Mesendoderm (in vitro differentiated cells): Measurements from ENCODE around the gene OR2J3.
"Not testable (repeated sequence)": the region's sequence is repeated elsewhere in the genome, so short reads cannot be mapped to it uniquely, and the experiment has no call there.

Experiments
- DNase-seq: peaks from one replicate; pipeline ENCODE4 v3.0.0; 2013
- H2AK5ac ChIP-seq: 2 replicates; pipeline ENCODE4 v1.6.1; 2013; ENCODE audit warnings: low read length, inconsistent platforms
- H2BK120ac ChIP-seq: 2 replicates; pipeline ENCODE4 v1.6.1; 2013; ENCODE audit warnings: low read depth, mild to moderate bottlenecking, low read length, moderate library complexity, mixed read lengths
- H2BK15ac ChIP-seq: replicated peaks from 2 replicates; pipeline ENCODE4 v1.6.1; 2013; ENCODE audit warnings: low read depth, mild to moderate bottlenecking, moderate library complexity
- H2BK5ac ChIP-seq: 2 replicates; pipeline ENCODE4 v1.6.1; 2013; ENCODE audit warnings: low read length, inconsistent platforms
- H3K18ac ChIP-seq: 2 replicates; pipeline ENCODE4 v1.6.1; 2013; ENCODE audit warnings: mild to moderate bottlenecking, low read length, mixed read lengths
- H3K23ac ChIP-seq: one replicate; pipeline ENCODE4 v1.6.1; 2013; ENCODE audit warnings: low read length
- H3K27ac ChIP-seq: 2 replicates; pipeline ENCODE4 v1.5.1; 2013; ENCODE audit warnings: low read depth, mild to moderate bottlenecking, inconsistent platforms, low read length, moderate library complexity
- H3K27me3 ChIP-seq: 2 replicates; pipeline ENCODE4 v1.6.1; 2013; ENCODE audit warnings: low read length, control low read depth, mild to moderate bottlenecking, inconsistent platforms; ENCODE audit not compliant: insufficient read depth, poor library complexity
- H3K36me3 ChIP-seq: 2 replicates; pipeline ENCODE4 v1.6.1; 2013; ENCODE audit warnings: low read length, inconsistent platforms; ENCODE audit not compliant: control insufficient read depth, insufficient read depth
- H3K4ac ChIP-seq: one replicate; pipeline ENCODE4 v1.6.1; 2013; ENCODE audit warnings: low read depth, mild to moderate bottlenecking, low read length, moderate library complexity
- H3K4me1 ChIP-seq: 2 replicates; pipeline ENCODE4 v1.6.1; 2013; ENCODE audit warnings: low read depth, low read length, inconsistent platforms; ENCODE audit not compliant: control insufficient read depth
- H3K4me2 ChIP-seq: 2 replicates; pipeline ENCODE4 v1.6.1; 2013; ENCODE audit warnings: low read length
- H3K4me3 ChIP-seq: 2 replicates; pipeline ENCODE4 v1.5.1; 2013; ENCODE audit warnings: mild to moderate bottlenecking, low read length
- H3K56ac ChIP-seq: one replicate; pipeline ENCODE4 v1.6.1; 2013; ENCODE audit warnings: low read length
- H3K79me1 ChIP-seq: 2 replicates; pipeline ENCODE4 v1.6.1; 2013; ENCODE audit warnings: low read length, inconsistent platforms
- H3K79me2 ChIP-seq: 2 replicates; pipeline ENCODE4 v1.6.1; 2013; ENCODE audit warnings: mild to moderate bottlenecking, low read length; ENCODE audit not compliant: control insufficient read depth, insufficient read depth
- H3K9ac ChIP-seq: 2 replicates; pipeline ENCODE4 v1.6.1; 2013; ENCODE audit warnings: low read length, inconsistent platforms
- H4K5ac ChIP-seq: one replicate; pipeline ENCODE4 v1.6.1; 2013; ENCODE audit warnings: low read length
- H4K8ac ChIP-seq: one replicate; pipeline ENCODE4 v1.6.1; 2013; ENCODE audit warnings: low read depth, mild to moderate bottlenecking, control low read depth, low read length, moderate library complexity
- WGBS: extraction: QIAGEN DNeasy Blood & Tissue Kit; methylation state at CpG from one replicate; pipeline ENCODE4 v1.1.7; 2013; ENCODE audit warnings: low lambda C conversion rate, missing lambda C conversion rate; ENCODE audit not compliant: insufficient coverage; ENCODE audit errors: extremely low coverage; 5-methylcytosine and 5-hydroxymethylcytosine counted together

OR2J3 gene

GRCh38 chr6:29147074-29147473, 39.2 kb downstream of the OR2J3 start:
- DNase-seq: no peak
- no peak overlapping the region for H3K4me2 ChIP-seq
- no peak overlapping the region for H3K23ac ChIP-seq
- H2BK5ac ChIP-seq: no peak overlapping the region
- no peak overlapping the region for H2AK5ac ChIP-seq
- H2BK15ac ChIP-seq: no peak overlapping the region
- WGBS: no CpG with 5 or more reads among the region's 3 CpGs
- H3K56ac ChIP-seq: no peak overlapping the region
- no peak overlapping the region for H3K4ac ChIP-seq
- H3K36me3 ChIP-seq: no peaks in the 10 kb centered on the region
- no peak overlapping the region for H3K9ac ChIP-seq
- no peak overlapping the region for H2BK120ac ChIP-seq
- no peaks in the 10 kb centered on the region for H3K79me2 ChIP-seq
- no peaks in the 10 kb centered on the region for H3K4me1 ChIP-seq
- H4K8ac ChIP-seq: no peak overlapping the region
- no peak overlapping the region for H4K5ac ChIP-seq
- no peak overlapping the region for H3K27ac ChIP-seq
- H3K4me3 ChIP-seq: no peak overlapping the region
- H3K18ac ChIP-seq: no peak overlapping the region
- H3K27me3 ChIP-seq: no peaks in the 10 kb centered on the region
- H3K79me1 ChIP-seq: no peaks in the 10 kb centered on the region

- not testable (repeated sequence) for H2BK5ac ChIP-seq, H3K79me2 ChIP-seq, H3K4me3 ChIP-seq, H3K4ac ChIP-seq, H3K36me3 ChIP-seq, H2BK120ac ChIP-seq, H3K18ac ChIP-seq, H2BK15ac ChIP-seq, H4K5ac ChIP-seq, H3K23ac ChIP-seq, DNase-seq, H3K9ac ChIP-seq, H2AK5ac ChIP-seq, H3K27ac ChIP-seq, H3K56ac ChIP-seq, H3K79me1 ChIP-seq, H3K4me2 ChIP-seq, H4K8ac ChIP-seq, H3K27me3 ChIP-seq, H3K4me1 ChIP-seq
- WGBS: no CpG with 5 or more reads among the region's 3 CpGs
These were observed 41.6 kb downstream of the OR2J3 start for GRCh38 chr6:29149444-29149843.

- Histone ChIP-seq H3K27me3 (no peaks in the 10 kb centered on the region), H3K4me3 (no peak overlapping the region), H3K27ac (no peak overlapping the region), H3K4me1 (no peaks in the 10 kb centered on the region), H2BK15ac (no peak overlapping the region), H3K23ac (no peak overlapping the region), H3K9ac (no peak overlapping the region), H3K79me2 (no peaks in the 10 kb centered on the region), H3K36me3 (no peaks in the 10 kb centered on the region), H3K18ac (no peak overlapping the region), H2BK5ac (no peak overlapping the region), H2AK5ac (no peak overlapping the region), H4K8ac (no peak overlapping the region), H3K56ac (no peak overlapping the region), H4K5ac (no peak overlapping the region), H3K4me2 (no peak overlapping the region), H3K79me1 (no peaks in the 10 kb centered on the region), H2BK120ac (no peak overlapping the region), H3K4ac (no peak overlapping the region)
- WGBS: no CpG with 5 or more reads among the region's 1 CpG
- no peak for DNase-seq
These were observed 45.2 kb downstream of the OR2J3 start for GRCh38 chr6:29153083-29153482.

GRCh38 chr6:29155182-29155581, 47.3 kb downstream of the OR2J3 start:
- not testable (repeated sequence) for H3K79me2 ChIP-seq, H3K4ac ChIP-seq, H3K4me2 ChIP-seq, H2BK120ac ChIP-seq, H2BK5ac ChIP-seq, H3K27me3 ChIP-seq, H3K4me1 ChIP-seq, H3K23ac ChIP-seq, H3K4me3 ChIP-seq, H3K36me3 ChIP-seq, H2BK15ac ChIP-seq, H3K56ac ChIP-seq, DNase-seq, H4K8ac ChIP-seq, H2AK5ac ChIP-seq, H3K27ac ChIP-seq, H4K5ac ChIP-seq, H3K9ac ChIP-seq, H3K79me1 ChIP-seq, H3K18ac ChIP-seq
- no CpG with 5 or more reads among the region's 1 CpG for WGBS

- not testable (repeated sequence) for H3K4ac ChIP-seq, H3K27ac ChIP-seq, H4K8ac ChIP-seq, H2BK5ac ChIP-seq, H3K4me3 ChIP-seq, H3K18ac ChIP-seq, H2BK120ac ChIP-seq, H4K5ac ChIP-seq, H3K36me3 ChIP-seq, H3K4me1 ChIP-seq, H2AK5ac ChIP-seq, DNase-seq, H3K9ac ChIP-seq, H2BK15ac ChIP-seq, H3K79me2 ChIP-seq, H3K56ac ChIP-seq, H3K23ac ChIP-seq, H3K4me2 ChIP-seq, H3K79me1 ChIP-seq, H3K27me3 ChIP-seq
- no CpG with 5 or more reads among the region's 29 CpGs for WGBS
These were observed 52.1 kb downstream of the OR2J3 start for GRCh38 chr6:29159922-29160321.
